Measurements from ENCODE around the gene SEPTIN1.

Gene SEPTIN1

DNA sequence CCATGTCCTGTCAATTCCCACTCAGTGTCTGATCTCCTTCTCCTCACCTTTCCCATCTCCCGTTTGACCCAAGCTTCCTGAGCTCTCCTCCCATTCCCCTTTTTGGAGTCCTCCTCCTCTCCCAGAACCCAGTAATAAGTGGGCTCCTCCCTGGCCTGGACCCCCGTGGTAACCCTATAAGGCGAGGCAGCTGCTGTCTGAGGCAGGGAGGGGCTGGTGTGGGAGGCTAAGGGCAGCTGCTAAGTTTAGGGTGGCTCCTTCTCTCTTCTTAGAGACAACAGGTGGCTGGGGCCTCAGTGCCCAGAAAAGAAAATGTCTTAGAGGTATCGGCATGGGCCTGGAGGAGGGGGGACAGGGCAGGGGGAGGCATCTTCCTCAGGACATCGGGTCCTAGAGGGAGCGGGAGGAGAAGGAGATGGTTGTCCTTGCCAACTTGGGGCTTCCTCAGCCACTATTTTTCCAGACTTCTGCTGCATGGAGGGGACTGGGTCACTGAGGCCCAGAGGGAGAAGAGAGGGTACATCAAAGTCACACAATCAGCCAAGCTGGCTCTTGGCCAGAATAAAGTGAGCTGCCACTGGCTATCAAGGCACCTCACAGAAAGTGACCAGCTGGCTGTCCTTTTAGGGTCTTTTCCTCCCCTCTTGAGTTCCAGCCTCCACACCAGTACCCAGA, 10.2 kb downstream of the SEPTIN1 start:
- H3K9ac ChIP-seq (ENCODE audit: low read depth, low read length, poor library complexity) = peak overlapping the region; percentile 36
- WGBS, 2 donors (ENCODE audit: extremely low coverage in 2 of 2, insufficient read length in 2 of 2, insufficient replicate concordance in 1 of 2) = no CpG with 5 or more reads among the region's 6 CpGs

DNA sequence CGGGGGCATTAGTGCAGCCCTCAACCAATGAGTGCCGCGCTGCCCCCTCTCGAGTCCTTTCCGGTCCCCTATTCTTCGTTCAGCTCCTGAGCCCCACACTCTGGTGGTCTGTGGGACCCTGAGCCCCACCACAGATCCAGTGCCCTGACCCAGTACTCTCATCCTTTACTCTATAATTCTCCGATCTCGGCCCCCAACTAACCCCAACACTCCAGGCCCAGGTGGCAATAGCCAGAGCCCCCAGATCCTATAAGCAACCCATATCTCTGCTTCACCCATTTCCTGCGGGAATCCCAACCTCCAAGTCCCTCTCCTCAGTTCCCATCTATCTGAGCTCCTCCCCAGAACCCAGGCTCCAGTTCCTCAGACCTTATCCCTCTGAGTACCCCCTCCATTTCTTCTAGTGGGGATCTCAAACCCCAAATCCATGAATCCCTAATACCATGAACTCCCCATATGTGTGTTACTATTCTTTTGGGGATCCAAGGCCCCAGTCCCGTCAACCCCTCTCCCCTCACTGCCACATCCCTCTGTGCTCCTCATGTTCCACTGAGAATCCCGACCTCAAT, 11.0 kb downstream of the SEPTIN1 start:
- peak overlapping the region; percentile 77 for H3K27ac ChIP-seq (replicated peaks; ENCODE audit: low read length)
- peaks cover 10% of the 10 kb centered on the region for H3K79me1 ChIP-seq (ENCODE audit: low read depth, low read length)
- no peaks in the 10 kb centered on the region for H3K27me3 ChIP-seq (ENCODE audit: control insufficient read depth in 3 of 3, insufficient read depth in 3 of 3, low read depth in 1 of 3, low read length in 3 of 3)
- H3K9ac ChIP-seq (ENCODE audit: low read depth, low read length, poor library complexity) = peak overlapping the region; percentile 70
- H3K18ac ChIP-seq (ENCODE audit: low read length) = peak overlapping the region; percentile 24
- no peak overlapping the region for H3K23ac ChIP-seq (ENCODE audit: low read depth, low read length, poor library complexity)
- no peak for DNase-seq (ENCODE audit: low spot score)
- H4K8ac ChIP-seq (ENCODE audit: low read depth, low read length) = no peak overlapping the region
- peak overlapping the region; percentile 71 for H2AFZ ChIP-seq (ENCODE audit: low read length)
- peak overlapping the region; percentile 83 for H3K4me2 ChIP-seq (ENCODE audit: insufficient read depth, low read length, poor library complexity, severe bottlenecking)
- H3K4ac ChIP-seq (ENCODE audit: low read length) = no peak overlapping the region
- H3K14ac ChIP-seq (ENCODE audit: low read length) = no peak overlapping the region
- H3K36me3 ChIP-seq (replicated peaks in 1 of 2; ENCODE audit: control insufficient read depth in 2 of 2, insufficient read depth in 2 of 2, low read length in 2 of 2) = peaks cover 0 to 11% of the 10 kb centered on the region in 2 donors
- H2BK120ac ChIP-seq (ENCODE audit: low read depth, low read length) = no peak overlapping the region
- H3K4me1 ChIP-seq (ENCODE audit: control insufficient read depth in 2 of 2, insufficient read depth in 1 of 2, low read depth in 1 of 2, low read length in 2 of 2) = peaks cover 23 to 27% of the 10 kb centered on the region in 2 donors
- H2BK5ac ChIP-seq (ENCODE audit: low read length) = peak overlapping the region; percentile 84
- WGBS, 2 donors (ENCODE audit: extremely low coverage in 2 of 2, insufficient read length in 2 of 2, insufficient replicate concordance in 1 of 2) = no CpG with 5 or more reads among the region's 11 CpGs
- no peak overlapping the region for H4K91ac ChIP-seq (ENCODE audit: low read depth, low read length, poor library complexity)
- H2BK15ac ChIP-seq (ENCODE audit: low read length) = no peak overlapping the region
- H2BK12ac ChIP-seq (ENCODE audit: low read length) = no peak overlapping the region
- H2AK5ac ChIP-seq (ENCODE audit: low read depth, low read length) = no peak overlapping the region
- peak overlapping the region; percentile 28 to 38 for H3K4me3 ChIP-seq (ENCODE audit: low read length in 2 of 2)
- H3K9me3 ChIP-seq (replicated peaks in 1 of 2; ENCODE audit: control insufficient read depth in 2 of 2, insufficient read depth in 1 of 2, low read depth in 1 of 2, low read length in 2 of 2) = no peaks in the 10 kb centered on the region

More for the DNA sequence above, 10.2 kb downstream of the SEPTIN1 start:
- Histone ChIP-seq H4K91ac (ENCODE audit: low read depth, low read length, poor library complexity) (no peak overlapping the region), H3K36me3 (replicated peaks in 1 of 2; ENCODE audit: control insufficient read depth in 2 of 2, insufficient read depth in 2 of 2, low read length in 2 of 2) (peaks cover 0 to 4% of the 10 kb centered on the region in 2 donors), H3K4ac (ENCODE audit: low read length) (no peak overlapping the region), H3K27me3 (ENCODE audit: control insufficient read depth in 3 of 3, insufficient read depth in 3 of 3, low read depth in 1 of 3, low read length in 3 of 3) (no peaks in the 10 kb centered on the region), H2BK12ac (ENCODE audit: low read length) (peak overlapping the region; percentile 64), H4K8ac (ENCODE audit: low read depth, low read length) (no peak overlapping the region), H3K79me1 (ENCODE audit: low read depth, low read length) (peaks cover 10% of the 10 kb centered on the region), H3K4me1 (ENCODE audit: control insufficient read depth in 2 of 2, insufficient read depth in 1 of 2, low read depth in 1 of 2, low read length in 2 of 2) (peaks cover 26 to 32% of the 10 kb centered on the region in 2 donors), H3K9me3 (replicated peaks in 1 of 2; ENCODE audit: control insufficient read depth in 2 of 2, insufficient read depth in 1 of 2, low read depth in 1 of 2, low read length in 2 of 2) (no peaks in the 10 kb centered on the region), H2BK15ac (ENCODE audit: low read length) (peak overlapping the region; percentile 94), H3K18ac (ENCODE audit: low read length) (no peak overlapping the region), H3K4me3 (ENCODE audit: low read length in 2 of 2) (no peak overlapping the region), H2BK120ac (ENCODE audit: low read depth, low read length) (no peak overlapping the region), H3K14ac (ENCODE audit: low read length) (no peak overlapping the region), H3K4me2 (ENCODE audit: insufficient read depth, low read length, poor library complexity, severe bottlenecking) (no peak overlapping the region), H2BK5ac (ENCODE audit: low read length) (peak overlapping the region; percentile 84), H3K23ac (ENCODE audit: low read depth, low read length, poor library complexity) (no peak overlapping the region), H2AFZ (ENCODE audit: low read length) (peak overlapping the region; percentile 7), H2AK5ac (ENCODE audit: low read depth, low read length) (peak overlapping the region; percentile 93), H3K27ac (replicated peaks; ENCODE audit: low read length) (no peak overlapping the region)
- DNase-seq (ENCODE audit: low spot score) = no peak

DNA sequence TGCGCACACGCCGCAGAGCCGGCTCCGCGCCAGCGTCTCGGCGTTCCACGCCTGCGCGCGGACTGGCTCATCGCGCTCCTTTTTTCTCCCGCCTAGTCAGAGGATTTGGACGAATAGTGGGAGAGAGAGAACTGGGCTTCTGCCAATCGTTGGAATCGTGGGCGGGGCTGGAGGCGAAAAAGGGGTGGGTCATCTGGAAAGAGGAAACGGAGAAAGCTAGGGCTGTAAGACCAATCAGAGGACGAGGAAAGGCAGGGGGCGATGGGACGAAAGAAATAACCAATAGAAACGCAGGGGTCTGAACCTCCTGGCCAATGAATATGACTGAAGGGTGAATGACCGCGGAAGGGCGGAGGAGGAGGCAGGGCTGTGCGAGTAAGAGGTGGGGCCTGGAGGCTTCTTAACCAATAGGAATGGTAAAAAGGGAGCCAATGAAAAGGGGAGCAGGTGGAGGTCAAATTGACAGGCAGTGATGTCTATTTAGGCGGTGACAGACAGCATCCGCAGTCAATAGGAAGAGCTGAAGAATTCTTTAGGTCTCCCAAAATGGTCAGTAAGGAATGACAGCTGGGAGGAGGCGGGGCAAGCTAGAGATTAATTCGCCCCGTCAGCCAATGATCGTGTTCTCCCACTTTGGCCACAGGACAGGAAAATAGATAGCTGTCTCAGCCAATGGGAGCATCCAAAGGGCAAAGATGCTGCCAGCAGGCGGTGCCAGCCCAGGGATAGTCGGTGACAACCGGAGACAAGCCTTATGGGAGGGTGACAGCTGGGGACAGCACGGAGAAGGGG, 11.7 kb downstream of the SEPTIN1 start, which contains the start of gene TBC1D10B:
Gene TBC1D10B, minus strand, starts transcription at position 39 of the 792 bp plus-strand sequence. CDS start 311 bp downstream, outside the sequence.
- Histone ChIP-seq H3K4me2 (ENCODE audit: insufficient read depth, low read length, poor library complexity, severe bottlenecking) (peak within 1 kb of the TSS; percentile 95), H2BK120ac (ENCODE audit: low read depth, low read length) (no peak within 1 kb of the TSS), H4K91ac (ENCODE audit: low read depth, low read length, poor library complexity) (no peak within 1 kb of the TSS), H3K4ac (ENCODE audit: low read length) (no peak within 1 kb of the TSS), H3K4me1 (ENCODE audit: control insufficient read depth in 2 of 2, insufficient read depth in 1 of 2, low read depth in 1 of 2, low read length in 2 of 2) (peaks cover 23% of the 10 kb centered on the region in 2 donors), H3K14ac (ENCODE audit: low read length) (no peak within 1 kb of the TSS), H4K8ac (ENCODE audit: low read depth, low read length) (no peak within 1 kb of the TSS), H3K27me3 (ENCODE audit: control insufficient read depth in 3 of 3, insufficient read depth in 3 of 3, low read depth in 1 of 3, low read length in 3 of 3) (no peaks in the 10 kb centered on the region), H3K4me3 (ENCODE audit: low read length in 2 of 2) (peak within 1 kb of the TSS; percentile 82 to 87), H2AK5ac (ENCODE audit: low read depth, low read length) (peak within 1 kb of the TSS; percentile 47), H2BK15ac (ENCODE audit: low read length) (no peak within 1 kb of the TSS), H3K9ac (ENCODE audit: low read depth, low read length, poor library complexity) (peak within 1 kb of the TSS; percentile 87), H3K23ac (ENCODE audit: low read depth, low read length, poor library complexity) (peak within 1 kb of the TSS; percentile 78), H2BK12ac (ENCODE audit: low read length) (no peak within 1 kb of the TSS), H3K9me3 (replicated peaks in 1 of 2; ENCODE audit: control insufficient read depth in 2 of 2, insufficient read depth in 1 of 2, low read depth in 1 of 2, low read length in 2 of 2) (no peaks in the 10 kb centered on the region), H3K36me3 (replicated peaks in 1 of 2; ENCODE audit: control insufficient read depth in 2 of 2, insufficient read depth in 2 of 2, low read length in 2 of 2) (peaks cover 0 to 15% of the 10 kb centered on the region in 2 donors), H2AFZ (ENCODE audit: low read length) (peak within 1 kb of the TSS; percentile 75), H3K18ac (ENCODE audit: low read length) (peak within 1 kb of the TSS; percentile 86), H3K79me1 (ENCODE audit: low read depth, low read length) (peaks cover 10% of the 10 kb centered on the region), H3K27ac (replicated peaks; ENCODE audit: low read length) (peak within 1 kb of the TSS; percentile 84), H2BK5ac (ENCODE audit: low read length) (peak within 1 kb of the TSS; percentile 84)
- no CpG with 5 or more reads among the region's 40 CpGs for WGBS, 2 donors (ENCODE audit: extremely low coverage in 2 of 2, insufficient read length in 2 of 2, insufficient replicate concordance in 1 of 2)
- DNase-seq (ENCODE audit: low spot score) = peak; percentile 100
